Erythroblast (primary cell): ENCODE measurements around the gene TMEM236.

Source experiments
- GATA1 ChIP-seq: IDR thresholded peaks from 2 replicates; pipeline ENCODE4 v1.6.1; 2011; ENCODE audit warnings: low read depth, mild to moderate bottlenecking, control low read depth, low read length, moderate library complexity
- POLR2A ChIP-seq: IDR thresholded peaks from 2 replicates; pipeline ENCODE4 v1.6.1; 2011; ENCODE audit warnings: mild to moderate bottlenecking, low read length

GRCh38 chr10:17781856-17782255, 29.9 kb downstream of the TMEM236 start:
- TF ChIP-seq POLR2A, result no peak
- no peak for TF ChIP-seq GATA1
